Thoracic aorta (tissue), 2 donors: ENCODE data around the gene NDUFAF8. TPM values are rescaled to one million over a fixed set of nuclear protein-coding genes. Genes with fewer than 3 reads are reported as not detected.

ENCODE experiments used
- ATAC-seq: fragments of 150-250 bp; one replicate; pipeline ENCODE4 v1.8.0; 2017; ENCODE audit warnings: low read depth; ENCODE audit not compliant: insufficient number of reproducible peaks, low FRiP score
- DNase-seq: peaks from one replicate; pipeline ENCODE4 v3.0.0-alpha.2; 2020; ENCODE audit warnings: low spot score
- H3K27ac ChIP-seq, 2 donors: fragments of 200-600 bp; sonication (generic); 1 replicate in 1 of 2; 2 replicates in 1 of 2; pipeline ENCODE4 v1.5.1; 2016; ENCODE audit warnings: mild to moderate bottlenecking in 2 of 2, moderate library complexity in 2 of 2
- H3K27me3 ChIP-seq: fragments of 200-600 bp; sonication (generic); replicated peaks from 2 replicates; pipeline ENCODE4 v1.6.0; 2016; ENCODE audit warnings: mild to moderate bottlenecking; ENCODE audit not compliant: insufficient read depth
- H3K36me3 ChIP-seq: fragments of 200-600 bp; sonication (generic); one replicate; pipeline ENCODE4 v1.5.1; 2016
- H3K4me1 ChIP-seq, 2 donors: fragments of 200-600 bp; sonication (generic); 1 replicate in 1 of 2; 2 replicates in 1 of 2; pipeline versions ENCODE4 v1.5.1 to v1.6.0; 2016; ENCODE audit warnings: low read depth in 2 of 2, mild to moderate bottlenecking in 1 of 2; ENCODE audit not compliant: control insufficient read depth in 1 of 2
- H3K4me3 ChIP-seq: fragments of 200-600 bp; sonication (generic); 2 replicates; pipeline ENCODE4 v1.5.1; 2016; ENCODE audit warnings: mild to moderate bottlenecking
- H3K9me3 ChIP-seq: fragments of 200-600 bp; sonication (generic); 2 replicates; pipeline ENCODE4 v1.5.1; 2016
- CTCF ChIP-seq: fragments of 200-600 bp; sonication (generic); IDR thresholded peaks from one replicate; pipeline ENCODE4 v1.5.1; 2019; ENCODE audit warnings: antibody characterized with exemption
- total RNA-seq, 2 donors: library from RNA; depleted of rRNA; stranded (reverse); fragments of >200 nt; gene quantifications; one replicate each; pipeline versions ENCODE4 v1.1.0 to v1.2.3, GENCODE V29; 2016

NDUFAF8 gene
- total RNA-seq, 2 donors from 2014 or later = 17.8 to 19.5 TPM

DNA sequence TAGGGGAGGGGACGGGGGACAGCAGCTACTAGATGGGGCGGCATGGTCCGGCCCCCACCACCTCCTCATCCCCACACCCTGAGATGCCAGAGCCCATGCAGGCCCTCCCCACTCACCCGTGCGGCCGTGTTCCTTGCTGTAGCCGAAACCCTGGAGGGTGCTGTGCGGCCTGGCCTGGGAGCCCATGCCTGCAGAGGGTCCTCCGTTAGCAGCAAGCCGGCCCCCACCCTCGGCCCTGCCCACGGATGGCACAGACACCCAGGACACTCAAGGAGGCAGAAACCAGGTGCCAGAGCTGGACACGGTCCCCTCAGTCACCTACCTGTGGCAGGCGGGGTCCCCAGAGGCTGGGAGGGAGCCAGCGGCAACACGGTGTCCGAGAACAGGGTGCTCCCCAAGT, 5.8 kb upstream of the NDUFAF8 start:
- peaks cover 22% of the 10 kb centered on the region for H3K36me3 ChIP-seq
- ATAC-seq = no peak

GRCh38 chr17:81233811-81234505, 5.2 kb upstream of the NDUFAF8 start:
- Histone ChIP-seq H3K27me3 (no peaks in the 10 kb centered on the region), H3K4me1 (peaks cover 11 to 15% of the 10 kb centered on the region in 2 donors), H3K9me3 (no peaks in the 10 kb centered on the region), H3K4me3 (no peak overlapping the region), H3K36me3 (peaks cover 22% of the 10 kb centered on the region), H3K27ac (no peak overlapping the region)
- DNase-seq (no peak), ATAC-seq (no peak)
- TF ChIP-seq CTCF = no peak

More for the DNA sequence above, 5.8 kb upstream of the NDUFAF8 start:
- no peak for TF ChIP-seq CTCF
- no peak for DNase-seq
- H3K9me3 ChIP-seq = no peaks in the 10 kb centered on the region
- no peak overlapping the region for H3K27ac ChIP-seq
- no peaks in the 10 kb centered on the region for H3K27me3 ChIP-seq
- peaks cover 11 to 14% of the 10 kb centered on the region in 2 donors for H3K4me1 ChIP-seq
- no peak overlapping the region for H3K4me3 ChIP-seq

DNA sequence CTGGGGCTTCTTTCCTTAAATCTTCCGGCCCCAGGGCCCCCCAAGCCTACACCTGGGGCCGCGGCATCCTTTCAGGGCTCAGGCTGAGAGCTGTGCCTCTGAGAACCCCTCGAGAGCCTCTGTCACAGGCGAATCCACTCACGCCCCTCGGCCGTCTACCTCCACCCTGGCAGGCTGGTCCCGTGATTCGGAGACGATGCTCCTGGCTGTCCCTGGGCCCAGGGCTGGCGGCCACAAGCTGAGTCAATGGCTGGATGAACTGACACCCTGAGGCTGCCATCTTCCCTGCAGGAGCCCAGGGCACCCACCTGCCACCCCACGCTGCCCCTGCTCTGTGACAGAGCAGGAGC, 4.6 kb upstream of the NDUFAF8 start:
- peaks cover 22% of the 10 kb centered on the region for H3K36me3 ChIP-seq
- no peak for DNase-seq

DNA sequence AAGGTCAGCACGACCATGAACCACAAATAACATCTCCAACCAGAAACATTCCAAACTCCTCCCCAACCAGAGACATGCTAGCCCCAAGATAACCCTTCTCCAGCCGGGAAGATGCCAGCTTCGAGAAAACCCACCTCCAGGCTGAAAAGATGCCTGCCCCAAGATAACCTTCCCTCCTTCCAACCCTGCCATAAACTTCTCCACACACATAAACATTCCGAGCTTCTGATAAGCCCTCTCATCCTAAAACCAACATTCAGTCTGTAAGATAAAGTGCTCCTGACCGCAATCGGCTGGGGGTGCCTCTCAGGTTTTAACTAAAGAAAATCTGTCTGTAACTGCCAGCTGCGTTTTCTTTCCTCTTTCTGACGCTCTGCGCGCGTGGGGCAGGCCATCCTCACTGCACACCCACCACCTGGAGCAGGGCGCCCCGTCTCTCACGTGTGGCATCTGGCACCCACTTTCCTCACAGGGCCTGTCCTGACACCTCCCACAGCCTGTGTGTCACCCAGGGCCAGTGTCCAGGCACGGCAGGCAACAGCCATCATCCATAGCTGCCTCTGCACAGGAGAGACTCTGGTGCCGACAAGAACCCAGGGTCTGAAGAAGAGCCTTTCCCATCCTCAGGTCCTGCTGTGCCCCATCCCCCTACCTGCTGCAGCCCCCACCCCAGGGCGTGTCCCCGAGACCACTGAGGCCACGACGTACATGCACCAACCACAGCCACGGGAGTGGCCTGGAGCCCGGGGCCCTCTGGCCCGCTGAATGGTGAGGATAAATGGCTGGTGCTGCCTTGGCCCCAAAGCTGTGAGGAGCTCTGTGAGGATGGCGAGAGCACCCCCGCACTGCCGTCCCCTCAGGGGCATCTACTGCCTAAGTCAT, 3.9 kb upstream of the NDUFAF8 start:
- H3K9me3 ChIP-seq = no peaks in the 10 kb centered on the region
- DNase-seq (no peak), ATAC-seq (no peak)
- H3K4me3 ChIP-seq = no peak overlapping the region
- no peak for TF ChIP-seq CTCF
- H3K27me3 ChIP-seq = no peaks in the 10 kb centered on the region
- H3K4me1 ChIP-seq = peaks cover 16 to 20% of the 10 kb centered on the region in 2 donors
- peaks cover 22% of the 10 kb centered on the region for H3K36me3 ChIP-seq
- no peak overlapping the region for H3K27ac ChIP-seq

More for the DNA sequence above, 4.6 kb upstream of the NDUFAF8 start:
- TF ChIP-seq CTCF = no peak
- no peak for ATAC-seq
- Histone ChIP-seq H3K27ac (no peak overlapping the region), H3K4me3 (no peak overlapping the region), H3K4me1 (peaks cover 11 to 15% of the 10 kb centered on the region in 2 donors), H3K9me3 (no peaks in the 10 kb centered on the region), H3K27me3 (no peaks in the 10 kb centered on the region)
